Measurements from ENCODE around the gene MPZL1.
"Not testable (repeated sequence)": the region's sequence is repeated elsewhere in the genome, so short reads cannot be mapped to it uniquely, and the experiment has no call there.

MPZL1 gene

DNA sequence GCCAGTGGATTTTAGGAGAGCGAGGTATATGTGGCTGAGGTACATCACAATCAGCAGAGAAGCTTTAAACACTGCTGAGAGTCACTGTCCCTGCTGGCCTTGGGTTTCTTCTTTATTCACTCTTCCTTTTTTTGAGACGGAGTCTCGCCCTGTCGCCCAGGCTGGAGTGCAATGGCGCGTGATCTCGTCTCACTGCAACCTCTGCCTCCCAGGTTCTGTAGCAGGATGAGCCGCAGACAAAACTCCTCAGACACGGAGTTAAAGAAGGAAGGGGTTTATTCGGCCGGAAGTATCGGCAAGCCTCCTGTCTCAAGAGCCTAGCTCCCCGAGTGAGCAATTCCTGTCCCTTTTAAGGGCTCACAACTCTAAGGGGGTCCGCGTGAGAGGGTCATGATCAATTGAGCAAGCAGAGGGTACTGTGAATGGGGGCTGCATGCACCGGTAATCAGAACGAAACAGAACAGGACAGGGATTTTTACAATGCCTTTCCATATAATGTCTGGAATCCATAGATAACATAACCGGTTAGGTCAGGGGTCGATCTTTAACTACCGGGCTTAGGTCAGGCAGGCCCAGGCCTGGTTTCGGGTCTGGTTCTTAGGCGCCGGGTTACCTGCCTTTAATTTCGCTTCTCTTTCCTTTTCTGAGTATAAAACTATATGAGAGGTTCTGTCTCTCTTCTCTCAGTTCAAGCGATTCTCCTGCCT lies 1.9 kb upstream of the MPZL1 start:
- DNase-seq (ENCODE audit: low read depth): not testable (repeated sequence)

DNA sequence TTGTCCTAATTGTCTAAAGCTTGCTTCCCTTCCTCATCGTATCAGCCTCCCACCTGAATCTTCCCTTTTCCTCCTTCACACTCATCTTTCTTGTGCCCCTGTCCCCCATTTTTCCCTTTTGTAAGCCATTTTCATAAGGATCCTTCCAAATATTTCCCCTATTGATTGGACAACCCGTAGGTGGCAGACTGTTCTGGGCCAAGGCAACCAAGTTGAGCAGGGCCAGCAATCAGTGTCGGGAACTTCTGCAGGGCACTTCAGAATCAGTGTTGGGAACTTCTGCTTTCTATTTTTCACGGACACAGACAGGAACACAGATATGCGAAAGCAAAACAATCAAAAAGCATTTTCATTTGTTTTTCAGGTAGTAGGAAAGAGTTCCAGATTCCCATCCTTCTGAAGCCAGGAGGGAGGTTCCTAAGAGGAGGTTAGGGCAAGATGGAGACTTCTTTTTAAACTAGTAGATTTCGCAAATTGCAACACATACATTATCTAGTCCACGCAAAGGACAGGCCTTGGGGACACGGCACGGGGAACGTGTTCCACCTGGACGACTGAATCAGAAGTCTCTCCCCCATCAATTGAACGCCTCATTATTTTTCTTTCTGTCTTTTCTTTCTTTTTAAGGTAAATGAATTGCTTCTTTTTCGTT lies 691 bp upstream of the MPZL1 start:
- peak; percentile 48 for DNase-seq (ENCODE audit: low read depth)

DNA sequence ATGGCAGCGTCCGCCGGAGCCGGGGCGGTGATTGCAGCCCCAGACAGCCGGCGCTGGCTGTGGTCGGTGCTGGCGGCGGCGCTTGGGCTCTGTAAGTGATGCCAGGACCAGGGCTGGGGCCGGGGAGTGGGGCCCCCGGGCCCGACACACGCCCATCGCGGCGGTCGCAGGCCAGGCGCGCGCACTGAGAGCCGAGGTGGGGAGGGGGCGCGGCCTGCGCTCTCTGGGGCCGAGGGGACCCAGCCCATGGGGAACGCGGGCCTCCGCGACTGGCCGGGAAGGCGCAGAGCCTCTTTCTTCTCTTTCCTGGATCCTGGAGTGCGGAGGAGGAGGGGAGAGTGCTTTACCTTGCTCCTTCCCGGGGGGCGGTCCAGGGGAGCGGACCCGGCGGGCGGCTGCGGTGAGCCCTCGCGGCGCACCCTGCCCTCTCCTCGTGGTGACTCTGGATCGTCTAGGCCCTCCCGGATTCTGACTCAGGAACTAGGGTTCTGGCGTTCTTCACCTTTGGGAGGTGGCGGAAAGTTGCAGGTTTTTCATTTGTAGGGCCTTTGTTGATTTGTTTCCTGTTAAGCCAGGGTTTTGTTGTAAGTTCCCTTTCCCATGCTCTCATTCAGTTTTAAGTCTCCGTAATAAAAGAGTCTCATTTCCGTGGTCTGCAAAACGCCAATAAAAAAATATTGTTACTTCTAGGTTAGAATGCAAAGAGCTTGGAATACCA lies 529 bp downstream of the MPZL1 start:
- no peak for DNase-seq (ENCODE audit: low read depth)

DNA sequence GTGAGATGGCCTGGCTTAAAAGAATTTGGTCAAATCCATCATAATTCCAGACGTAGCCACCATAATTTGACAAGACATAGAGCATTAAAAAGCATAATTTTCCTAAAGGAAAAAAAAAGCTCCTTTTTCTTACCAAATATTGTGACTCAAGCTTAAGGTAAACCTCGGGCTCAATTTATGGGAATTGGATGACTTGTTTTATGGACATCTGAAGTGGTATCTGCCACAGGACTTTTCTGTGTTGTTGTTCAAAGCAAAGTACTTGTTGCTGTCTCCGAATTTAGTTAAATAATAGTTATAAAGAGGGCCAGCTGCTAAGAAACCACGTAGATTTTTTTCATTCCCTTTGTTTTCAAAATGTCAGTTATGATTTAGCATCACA lies 1.1 kb downstream of the MPZL1 start:
- no peak for DNase-seq (ENCODE audit: low read depth)

DNA sequence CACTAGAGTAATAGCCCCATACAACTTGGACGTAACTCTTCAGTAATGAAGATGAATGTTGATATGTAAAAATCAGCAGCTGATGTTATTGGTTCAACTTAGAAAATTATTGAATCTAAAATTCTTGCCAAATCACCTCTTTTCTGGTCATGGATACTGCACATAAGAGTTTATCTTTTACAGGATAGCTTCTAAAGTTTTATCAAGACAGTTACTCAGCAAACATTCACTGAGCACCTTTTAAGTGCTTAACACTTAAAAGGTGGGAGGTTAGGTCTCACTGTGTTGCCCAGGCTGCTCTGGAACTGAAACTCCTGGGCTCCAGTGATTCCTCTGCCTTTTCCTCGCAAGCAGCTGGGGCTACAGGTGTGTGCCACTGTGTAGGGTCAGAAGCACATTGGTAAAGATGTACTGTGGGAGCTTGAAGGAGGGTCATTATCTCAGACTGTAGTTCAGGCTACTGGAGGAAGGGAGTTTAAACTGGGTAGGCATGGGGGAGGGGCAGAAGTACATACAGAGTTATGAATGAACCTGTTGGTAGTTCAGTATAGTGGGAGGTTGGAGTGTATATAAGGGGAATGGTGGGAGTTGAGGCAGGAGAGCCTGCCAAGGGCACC lies 2.0 kb downstream of the MPZL1 start:
- no peak for DNase-seq (ENCODE audit: low read depth)

DNA sequence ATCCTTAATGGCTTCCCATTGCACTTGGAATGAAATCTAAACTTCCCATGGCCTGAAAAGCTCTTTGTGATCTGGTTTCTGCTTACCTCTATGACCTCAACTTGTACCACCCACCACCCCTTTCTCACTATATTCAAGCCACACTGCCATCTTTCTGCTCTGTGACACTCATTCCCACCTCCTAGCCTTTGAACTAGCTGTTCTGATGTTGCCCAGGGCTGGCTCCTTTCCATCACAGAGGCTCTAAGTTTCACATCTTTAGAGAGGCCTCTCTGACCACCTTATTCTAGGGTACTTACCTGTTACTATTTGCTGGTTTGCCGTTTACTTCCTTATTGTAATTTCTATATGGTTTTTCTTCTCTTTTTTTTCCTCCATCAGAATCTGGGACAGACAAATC lies 4.2 kb downstream of the MPZL1 start:
- no peak for DNase-seq (ENCODE audit: low read depth)

DNA sequence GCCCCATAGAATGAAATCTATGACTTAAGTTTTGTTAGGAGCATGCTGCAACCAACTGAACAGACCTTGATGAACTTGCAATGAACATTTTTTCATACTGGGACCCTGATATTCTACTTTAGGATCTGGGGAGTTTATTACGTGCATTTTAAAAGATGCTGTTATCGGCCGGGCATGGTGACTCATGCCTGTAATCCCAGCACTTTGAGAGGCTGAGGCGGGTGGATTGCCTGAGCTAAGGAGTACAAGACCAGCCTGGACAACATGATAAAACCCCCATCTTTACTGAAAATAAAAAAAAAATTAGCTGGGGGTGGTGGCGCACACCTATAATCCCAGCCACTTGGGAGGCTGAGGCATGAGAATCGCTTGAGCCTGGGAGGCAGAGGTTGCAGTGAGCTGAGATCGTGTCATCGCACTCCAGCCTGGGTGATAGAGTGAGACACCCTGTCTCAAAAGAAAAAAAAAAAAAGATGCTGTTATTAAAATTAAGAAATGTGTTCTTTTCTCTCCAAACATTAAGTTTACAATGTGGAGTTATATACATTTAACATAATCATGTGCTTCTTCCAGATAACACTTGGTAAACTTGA lies 7.1 kb downstream of the MPZL1 start:
- DNase-seq (ENCODE audit: low read depth): no peak

DNA sequence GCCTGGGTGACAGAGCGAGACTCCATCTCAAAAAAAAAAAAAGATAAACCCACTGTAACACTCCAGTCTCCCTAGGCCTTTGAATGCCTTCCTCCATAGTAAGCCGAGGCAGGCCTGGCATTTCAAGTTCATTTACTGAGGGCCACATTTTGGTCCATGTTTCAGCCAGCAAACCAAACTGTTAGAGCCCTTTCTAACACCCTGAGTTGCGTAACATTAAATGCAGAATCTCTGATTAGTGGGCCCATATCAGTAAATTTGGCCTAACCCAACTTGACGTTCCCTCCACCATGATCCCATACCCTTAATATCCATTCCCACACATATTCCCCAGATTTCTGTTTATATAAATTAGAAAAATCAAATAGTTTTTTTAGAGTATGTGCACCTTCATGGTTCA lies 12.4 kb downstream of the MPZL1 start:
- DNase-seq (ENCODE audit: low read depth): no peak

DNA sequence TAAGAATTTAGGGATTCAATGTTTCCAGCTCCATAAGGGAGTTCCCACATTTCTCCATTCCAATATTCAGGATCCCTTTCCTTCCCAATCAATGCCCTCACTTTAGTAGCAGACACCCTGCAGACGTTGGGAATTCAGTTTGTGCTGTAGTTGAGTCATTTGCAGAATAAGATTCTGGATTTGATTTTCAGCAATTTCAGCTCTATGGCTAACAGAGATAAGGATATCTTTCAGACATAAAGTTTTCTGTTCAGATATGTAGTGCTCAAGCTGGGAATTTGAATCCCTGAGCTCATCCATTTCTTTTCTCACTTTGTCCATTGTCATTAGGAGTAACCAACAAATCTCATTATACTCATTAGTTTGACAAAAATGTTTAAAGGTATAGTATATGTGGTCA lies 13.1 kb downstream of the MPZL1 start:
- no peak for DNase-seq (ENCODE audit: low read depth)

DNA sequence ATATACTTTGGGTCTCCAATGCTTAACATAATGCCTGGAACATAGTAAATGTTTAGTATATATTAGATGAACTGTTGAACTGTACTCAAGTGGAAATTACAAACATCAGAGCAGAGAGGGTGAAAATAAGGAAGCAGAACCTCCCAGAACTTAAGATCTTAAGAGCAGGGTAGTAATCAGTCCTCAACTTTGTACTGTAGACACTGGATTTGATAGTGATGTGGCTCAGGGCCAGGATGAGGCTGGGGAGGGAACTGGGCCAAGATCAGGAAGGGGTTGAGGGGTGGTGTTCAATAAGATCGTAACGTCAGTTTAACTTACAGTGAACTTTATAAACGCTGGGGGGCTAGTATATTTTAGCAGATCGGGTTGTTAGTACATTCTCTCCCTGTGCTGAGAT lies 15.4 kb downstream of the MPZL1 start:
- no peak for DNase-seq (ENCODE audit: low read depth)

DNA sequence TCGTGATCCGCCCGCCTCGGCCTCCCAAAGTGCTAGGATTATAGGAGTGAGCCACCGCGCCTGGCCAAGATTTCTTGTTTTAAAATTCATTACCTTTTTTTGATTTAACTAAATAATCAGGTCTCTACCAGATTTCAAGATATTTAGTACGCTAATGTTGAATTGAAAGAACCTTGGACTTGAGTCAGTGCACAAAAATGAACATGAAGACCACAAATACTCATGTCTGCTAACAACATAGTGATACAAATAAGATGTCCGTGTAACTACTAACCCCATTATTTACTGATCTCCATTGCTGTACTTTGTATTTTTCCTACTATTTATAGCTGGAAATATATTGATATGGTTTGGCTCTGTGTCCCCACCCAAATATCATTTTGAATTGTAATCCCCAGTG lies 16.4 kb downstream of the MPZL1 start:
- no peak for DNase-seq (ENCODE audit: low read depth)

DNA sequence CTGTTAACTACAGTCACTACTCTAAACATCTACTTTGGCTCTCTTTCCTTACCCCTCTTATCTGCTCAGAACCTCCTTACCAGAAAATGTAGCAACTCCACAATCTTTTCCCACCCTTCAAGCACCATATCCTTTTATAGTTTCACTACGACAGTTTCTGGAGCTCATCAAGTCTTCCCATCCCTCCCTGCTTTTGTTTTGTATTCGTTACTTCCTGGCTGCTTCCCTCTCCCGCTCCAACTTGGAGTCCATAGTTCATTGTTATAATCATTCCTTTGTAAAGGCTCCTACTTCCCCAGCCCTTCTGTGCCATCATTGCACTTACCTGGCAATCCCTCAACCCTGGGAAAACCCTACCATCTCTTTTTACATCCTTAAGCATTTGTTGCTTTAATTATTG lies 18.0 kb downstream of the MPZL1 start:
- DNase-seq (ENCODE audit: low read depth): no peak

DNA sequence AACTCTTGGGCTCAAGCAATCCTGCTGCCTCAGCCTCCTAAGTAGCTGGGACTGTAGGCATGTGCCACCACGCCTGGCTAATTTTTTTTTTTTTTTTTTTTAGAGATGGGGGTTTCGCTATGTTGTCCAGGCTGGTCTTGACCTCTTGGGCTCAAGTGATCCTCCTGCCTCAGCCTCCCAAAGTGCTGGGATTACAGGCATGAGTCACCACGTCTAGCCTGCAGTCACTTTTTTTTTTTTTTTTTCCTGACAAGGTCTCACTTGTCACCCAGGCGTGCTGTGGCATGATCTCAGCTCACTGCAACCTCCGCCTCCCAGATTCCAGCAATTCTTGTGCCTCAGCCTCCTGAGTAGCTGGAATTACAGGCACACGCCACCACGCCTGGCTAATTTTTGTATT lies 19.3 kb downstream of the MPZL1 start:
- not testable (repeated sequence) for DNase-seq (ENCODE audit: low read depth)

DNA sequence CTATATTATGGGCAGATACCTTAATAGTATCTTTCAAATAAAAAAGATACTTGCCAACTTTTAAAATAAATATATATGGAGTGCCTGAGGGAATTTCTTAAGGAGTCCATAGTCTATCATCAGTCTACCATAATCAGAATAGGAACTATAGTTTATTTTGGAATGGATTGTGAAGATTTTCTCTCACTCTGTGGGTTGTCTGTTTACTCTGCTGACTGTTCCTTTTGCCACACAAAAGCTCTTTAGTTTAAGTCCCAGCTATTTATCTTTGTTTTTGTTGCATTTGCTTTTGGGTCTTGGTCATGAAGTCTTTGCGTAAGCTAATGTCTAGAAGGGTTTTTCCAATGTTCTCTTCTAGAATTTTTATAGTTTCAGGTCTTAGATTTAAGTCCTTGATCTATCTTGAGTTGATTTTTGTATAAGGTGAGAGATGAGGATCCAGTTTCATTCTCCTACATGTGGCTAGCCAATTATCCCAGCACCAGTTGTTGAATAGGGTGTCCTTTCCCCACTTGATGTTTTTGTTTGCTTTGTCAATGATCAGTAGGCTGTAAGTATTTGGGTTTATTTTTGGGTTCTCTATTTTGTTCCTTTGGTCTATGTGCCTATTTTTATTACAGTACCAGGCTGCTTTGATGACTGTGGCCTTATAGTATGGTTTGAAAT lies 20.7 kb downstream of the MPZL1 start:
- DNase-seq (ENCODE audit: low read depth): not testable (repeated sequence)

DNA sequence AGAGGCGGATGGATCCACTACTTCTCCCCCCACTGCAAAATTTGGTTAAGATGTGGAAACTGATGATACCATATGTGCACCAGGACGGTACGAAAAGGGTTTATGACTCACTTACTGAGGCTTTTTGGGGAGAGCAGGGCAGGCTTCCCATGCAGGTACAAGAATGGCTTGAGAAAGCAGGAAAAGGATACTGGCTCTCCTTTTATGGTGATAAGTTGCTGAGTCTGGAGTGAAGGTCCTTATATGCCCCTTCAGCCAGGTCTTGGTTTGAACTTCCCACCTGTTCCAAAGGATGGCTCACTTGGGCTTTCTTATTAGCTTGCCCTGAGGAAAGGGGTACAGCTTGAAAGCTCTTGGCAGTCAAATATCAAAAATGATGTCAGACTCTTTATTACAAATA lies 23.1 kb downstream of the MPZL1 start:
- no peak for DNase-seq (ENCODE audit: low read depth)

DNA sequence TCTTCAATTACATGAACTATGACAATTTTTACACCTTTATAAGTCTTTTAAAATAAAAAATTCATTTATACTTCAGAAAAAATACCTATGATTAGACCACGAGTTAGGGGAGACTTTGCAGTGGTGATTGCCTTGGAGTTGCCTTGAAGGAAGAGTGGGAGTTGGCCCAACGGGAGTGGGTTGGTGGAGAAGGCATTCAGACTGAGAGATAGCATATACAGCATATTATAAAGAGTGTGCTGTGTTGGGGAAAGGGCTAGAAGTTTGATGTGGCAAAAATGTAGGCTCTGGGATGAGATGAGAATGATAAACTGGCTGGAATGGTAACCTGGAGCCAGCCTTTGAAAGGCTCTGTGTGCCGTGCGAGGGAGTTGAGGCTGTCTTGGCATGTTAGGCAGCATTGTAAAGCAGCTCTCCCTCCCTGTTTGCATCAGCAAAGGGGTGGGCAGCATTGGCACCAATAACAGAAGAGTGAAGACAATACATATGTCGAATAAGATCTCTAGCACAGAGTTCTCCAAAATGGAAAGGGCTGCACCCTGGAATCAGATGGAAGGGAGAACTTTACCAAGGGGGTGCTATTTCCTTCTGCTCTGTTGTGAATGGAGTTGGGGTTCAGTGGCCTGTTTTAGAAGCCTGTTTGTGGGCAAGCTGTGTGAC lies 24.4 kb downstream of the MPZL1 start:
- DNase-seq (ENCODE audit: low read depth): no peak

DNA sequence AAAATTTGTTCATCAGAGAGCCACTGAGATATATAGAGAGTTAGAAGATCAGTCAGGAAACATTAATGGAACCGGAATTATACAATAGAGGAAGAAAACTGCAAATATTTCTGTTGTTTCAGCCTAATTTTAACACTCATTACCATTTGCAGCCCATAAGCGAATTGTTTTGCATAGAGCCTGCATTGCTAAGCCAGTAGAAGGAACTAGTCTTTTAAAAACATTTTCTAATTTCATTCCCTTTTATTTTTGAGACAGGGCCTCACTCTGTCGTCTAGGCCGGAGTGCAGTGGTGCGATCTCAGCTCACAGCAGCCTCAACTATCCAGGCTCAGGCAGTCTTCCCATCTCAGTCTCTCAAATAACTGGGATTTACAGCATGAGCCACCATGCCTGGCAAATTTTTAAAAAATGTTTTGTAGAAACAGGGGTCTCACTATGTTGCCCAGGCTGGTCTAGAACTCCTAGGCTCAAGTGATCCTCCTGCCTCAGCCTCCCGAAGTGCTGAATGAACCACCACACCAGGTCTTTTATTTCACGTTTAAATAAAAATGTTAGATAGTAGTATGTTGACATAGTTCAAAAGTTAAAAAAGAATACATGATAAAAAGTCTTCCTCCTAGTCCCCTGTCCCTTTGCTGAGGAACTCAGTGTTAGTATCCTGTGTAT lies 25.3 kb downstream of the MPZL1 start:
- no peak for DNase-seq (ENCODE audit: low read depth)

DNA sequence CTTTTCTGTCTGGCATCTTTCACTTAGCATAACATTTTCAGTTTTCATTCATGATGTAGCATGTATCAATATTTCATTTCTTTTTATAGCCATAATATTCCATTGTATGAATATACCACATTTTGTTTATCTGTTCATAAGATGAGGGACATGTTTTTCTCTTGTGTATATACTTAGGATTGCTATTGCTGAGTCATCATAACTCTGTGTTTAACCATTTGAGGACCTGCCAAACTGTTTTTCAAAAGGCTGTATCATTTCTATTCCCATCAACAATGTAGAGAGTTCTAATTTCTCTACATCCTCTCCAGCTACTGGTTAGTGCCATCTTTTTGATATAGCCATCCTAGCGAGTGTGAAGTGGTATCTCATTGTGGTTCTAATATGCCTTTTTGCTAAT lies 26.2 kb downstream of the MPZL1 start:
- no peak for DNase-seq (ENCODE audit: low read depth)

DNA sequence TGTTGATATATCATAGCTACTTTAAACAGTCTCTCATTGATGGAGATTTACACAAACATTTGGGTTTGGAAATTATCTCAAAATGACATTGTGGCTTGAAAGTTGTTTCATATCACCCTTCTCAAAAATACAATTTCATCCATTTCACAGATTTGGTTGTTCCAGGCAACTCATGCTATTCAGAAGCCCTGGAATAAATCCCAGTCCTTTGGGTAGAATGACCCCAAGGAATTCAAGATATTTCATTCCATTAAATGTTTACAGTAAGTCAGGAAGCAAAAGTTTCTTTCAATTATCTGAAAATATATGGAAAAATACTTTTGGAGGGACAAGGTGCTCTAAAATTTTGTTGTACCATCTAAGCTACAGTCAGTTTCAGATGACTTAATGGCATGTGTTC lies 27.1 kb downstream of the MPZL1 start:
- DNase-seq (ENCODE audit: low read depth): no peak

DNA sequence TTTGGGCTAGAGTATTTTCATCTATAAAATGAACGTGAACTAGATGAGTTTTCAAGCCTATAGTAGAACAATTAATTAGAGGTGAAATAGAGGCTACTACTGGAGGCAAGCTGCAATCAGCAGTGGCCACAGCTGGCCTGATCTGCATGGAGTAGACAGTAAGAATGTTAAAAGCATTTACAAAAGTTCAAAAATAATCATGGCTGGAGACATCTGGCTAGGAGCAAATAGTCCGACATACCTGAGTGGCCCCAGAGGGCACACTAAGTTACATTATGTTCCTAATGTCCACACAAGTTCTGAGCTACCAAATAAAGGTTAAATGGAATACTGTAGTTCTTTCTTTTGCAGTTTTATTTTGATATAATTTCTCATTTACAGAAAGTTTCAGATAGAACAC lies 28.0 kb downstream of the MPZL1 start:
- no peak for DNase-seq (ENCODE audit: low read depth)

DNA sequence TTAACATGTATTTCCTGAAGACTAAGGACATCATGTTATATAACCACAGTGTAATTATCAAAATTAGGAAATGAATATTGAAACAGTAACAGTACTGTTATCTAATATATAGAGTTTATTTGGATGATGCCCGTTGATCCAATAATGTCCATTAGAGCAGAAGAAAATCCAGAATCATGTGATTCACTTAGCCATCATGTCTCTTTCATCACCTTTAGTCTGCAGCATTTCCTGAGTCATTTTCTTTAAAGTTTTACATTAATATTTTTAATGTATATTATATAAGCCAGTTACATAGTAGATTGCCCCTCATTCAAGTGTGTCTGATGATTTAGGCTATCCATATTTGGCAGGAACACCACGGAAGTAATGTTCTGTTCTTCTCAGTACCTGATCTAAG lies 28.9 kb downstream of the MPZL1 start:
- DNase-seq (ENCODE audit: low read depth): no peak

Measured in GM04504 (cell line).